ENCODE results near the gene LEO1.

DNA sequence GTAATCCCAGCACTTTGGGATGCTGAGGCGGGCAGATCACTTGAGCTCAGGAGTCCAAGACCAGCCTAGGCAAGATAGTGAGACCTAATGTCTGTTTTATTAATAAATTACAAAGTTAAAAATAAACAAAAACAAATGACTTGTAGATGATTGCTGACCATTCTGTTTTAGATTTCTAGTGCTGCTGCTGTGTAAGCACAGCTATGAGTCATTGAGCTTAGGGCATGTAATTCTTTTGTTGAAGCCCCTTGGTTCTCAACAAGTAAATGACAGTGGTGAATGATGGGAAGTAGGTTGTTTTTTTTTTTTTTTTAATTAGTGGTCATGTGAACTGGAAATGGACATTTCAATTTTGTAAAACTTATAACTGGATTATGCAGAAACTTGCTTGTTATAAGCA is 63.3 kb downstream of the LEO1 start:
- TF ChIP-seq, protein P1, sequence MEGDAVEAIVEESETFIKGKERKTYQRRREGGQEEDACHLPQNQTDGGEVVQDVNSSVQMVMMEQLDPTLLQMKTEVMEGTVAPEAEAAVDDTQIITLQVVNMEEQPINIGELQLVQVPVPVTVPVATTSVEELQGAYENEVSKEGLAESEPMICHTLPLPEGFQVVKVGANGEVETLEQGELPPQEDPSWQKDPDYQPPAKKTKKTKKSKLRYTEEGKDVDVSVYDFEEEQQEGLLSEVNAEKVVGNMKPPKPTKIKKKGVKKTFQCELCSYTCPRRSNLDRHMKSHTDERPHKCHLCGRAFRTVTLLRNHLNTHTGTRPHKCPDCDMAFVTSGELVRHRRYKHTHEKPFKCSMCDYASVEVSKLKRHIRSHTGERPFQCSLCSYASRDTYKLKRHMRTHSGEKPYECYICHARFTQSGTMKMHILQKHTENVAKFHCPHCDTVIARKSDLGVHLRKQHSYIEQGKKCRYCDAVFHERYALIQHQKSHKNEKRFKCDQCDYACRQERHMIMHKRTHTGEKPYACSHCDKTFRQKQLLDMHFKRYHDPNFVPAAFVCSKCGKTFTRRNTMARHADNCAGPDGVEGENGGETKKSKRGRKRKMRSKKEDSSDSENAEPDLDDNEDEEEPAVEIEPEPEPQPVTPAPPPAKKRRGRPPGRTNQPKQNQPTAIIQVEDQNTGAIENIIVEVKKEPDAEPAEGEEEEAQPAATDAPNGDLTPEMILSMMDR (IDR thresholded peaks at IDR 0.05): no peak
- no peak for TF ChIP-seq POLR2AphosphoS5 (IDR thresholded peaks at IDR 0.05; ENCODE audit: low read depth, low read length)
- TF ChIP-seq SIN3A (IDR thresholded peaks at IDR 0.05; ENCODE audit: borderline replicate concordance, insufficient read depth, low read depth, low read length): no peak
- no peak for TF ChIP-seq REST (IDR thresholded peaks at IDR 0.05; ENCODE audit: insufficient read depth in 1 of 2, low read depth in 2 of 2, low read length in 1 of 2)
